HG03039 (cell line): Measurements from ENCODE around the gene C8G.

Source experiments
- ATAC-seq: cut with Tn5 transposase; IDR thresholded peaks from one replicate; pipeline ENCODE4 v1.9.1; 2021; ENCODE audit warnings: mild to moderate bottlenecking, moderate library complexity; ENCODE audit not compliant: unreplicated experiment

C8G gene

GRCh38 chr9:136940526-136941230, 4.4 kb upstream of the C8G start:
- no peak for ATAC-seq

- ATAC-seq, result no peak
Observed at GRCh38 chr9:136941231-136942111, 3.6 kb upstream of the C8G start.

GRCh38 chr9:136942112-136942880, 2.7 kb upstream of the C8G start:
- ATAC-seq, result no peak

- ATAC-seq, result no peak
Observed at GRCh38 chr9:136942881-136943230, 2.2 kb upstream of the C8G start.

GRCh38 chr9:136943291-136944211, 1.5 kb upstream of the C8G start:
- peak; percentile 11 for ATAC-seq

- peak; percentile 19 for ATAC-seq
Observed at GRCh38 chr9:136944212-136944518, 878 bp upstream of the C8G start.

- no peak for ATAC-seq
Observed at GRCh38 chr9:136945333-136946227, 537 bp downstream of the C8G start.

GRCh38 chr9:136946228-136947027, 1.4 kb downstream of the C8G start:
- no peak for ATAC-seq

- ATAC-seq, result no peak
Observed at GRCh38 chr9:136947028-136947891, 2.2 kb downstream of the C8G start.

- no peak for ATAC-seq
Observed at GRCh38 chr9:136947955-136948510, 3.0 kb downstream of the C8G start.

- no peak for ATAC-seq
Observed at GRCh38 chr9:136949239-136949816, 4.3 kb downstream of the C8G start.

GRCh38 chr9:136949817-136950655, 5.0 kb downstream of the C8G start:
- peak; percentile 74 for ATAC-seq

- ATAC-seq, result no peak
Observed at GRCh38 chr9:136950656-136951276, 5.7 kb downstream of the C8G start.

GRCh38 chr9:136951541-136952320, 6.7 kb downstream of the C8G start, which contains the start of gene LCN12:
LCN12 (plus strand) TSS chr9:136952273; CDS start chr9:136952328, 55 bp downstream.
- ATAC-seq, result no peak

GRCh38 chr9:136952321-136952850, 7.3 kb downstream of the C8G start:
- ATAC-seq, result no peak
